Measurements from ENCODE around the gene SRRM3.

GRCh38 chr7:76286842-76287403, 85.2 kb downstream of the SRRM3 start:
- TF ChIP-seq CTCF (IDR thresholded peaks at IDR 0.05; ENCODE audit: low read depth, low read length), result no peak
- TF ChIP-seq POLR2A (IDR thresholded peaks at IDR 0.05; ENCODE audit: extremely low read depth, insufficient read length), result no peak
- no peak for TF ChIP-seq MAX (IDR thresholded peaks at IDR 0.05; ENCODE audit: low read depth, low read length)

Measured in NB4 (cell line).